Loucy (cell line): ENCODE results near the gene ALKBH3.

Experiments
- H2AFZ ChIP-seq: fragments of 200-600 bp; sonication (generic); 2 replicates; pipeline ENCODE4 v1.6.0; 2016; ENCODE audit warnings: antibody characterized with exemption, mild to moderate bottlenecking, low read length, moderate library complexity
- H3F3A ChIP-seq: fragments of 200-600 bp; 2 replicates; pipeline ENCODE4 v1.6.0; 2016; ENCODE audit warnings: antibody characterized with exemption, low read depth, mild to moderate bottlenecking
- H3K27me3 ChIP-seq: fragments of 200-600 bp; sonication (generic); 2 replicates; pipeline ENCODE4 v1.6.1; 2014; ENCODE audit warnings: low read length, mild to moderate bottlenecking; ENCODE audit not compliant: insufficient read depth, poor library complexity, severe bottlenecking
- H3K36me3 ChIP-seq: fragments of 200-600 bp; sonication (generic); 2 replicates; pipeline ENCODE4 v1.6.1; 2016; ENCODE audit warnings: low read length; ENCODE audit not compliant: insufficient read depth
- H3K4me1 ChIP-seq: fragments of 200-600 bp; sonication (generic); 2 replicates; pipeline ENCODE4 v1.5.1; 2014; ENCODE audit warnings: low read length, mild to moderate bottlenecking; ENCODE audit not compliant: insufficient read depth, poor library complexity, severe bottlenecking
- H3K4me2 ChIP-seq: fragments of 200-600 bp; sonication (generic); 2 replicates; pipeline ENCODE4 v1.6.0; 2014; ENCODE audit warnings: antibody characterized with exemption, low read length, low read depth, mild to moderate bottlenecking; ENCODE audit not compliant: poor library complexity, severe bottlenecking
- H3K4me3 ChIP-seq: fragments of 200-600 bp; sonication (generic); 2 replicates; pipeline ENCODE4 v1.5.1; 2014; ENCODE audit warnings: low read length, mild to moderate bottlenecking, mixed read lengths; ENCODE audit not compliant: poor library complexity, severe bottlenecking
- H3K79me2 ChIP-seq: fragments of 200-600 bp; sonication (generic); 2 replicates; pipeline ENCODE4 v1.6.1; 2014; ENCODE audit warnings: low read length; ENCODE audit not compliant: insufficient read depth
- H3K9ac ChIP-seq: fragments of 200-600 bp; sonication (generic); 2 replicates; pipeline ENCODE4 v1.6.0; 2014; ENCODE audit warnings: mild to moderate bottlenecking, low read depth, low read length, moderate library complexity; ENCODE audit not compliant: poor library complexity, severe bottlenecking
- H3K9me2 ChIP-seq: fragments of 200-600 bp; sonication (generic); replicated peaks from 2 replicates; pipeline ENCODE4 v1.6.1; 2016; ENCODE audit warnings: low read depth, low read length, mixed read lengths
- H3K9me3 ChIP-seq: fragments of 200-600 bp; sonication (generic); 2 replicates; pipeline ENCODE4 v1.6.1; 2014; ENCODE audit warnings: mild to moderate bottlenecking, antibody characterized with exemption, low read length, low read depth; ENCODE audit not compliant: insufficient read depth
- H4K20me1 ChIP-seq: fragments of 200-600 bp; sonication (generic); 2 replicates; pipeline ENCODE4 v1.6.0; 2014; ENCODE audit warnings: antibody characterized with exemption, low read length, mild to moderate bottlenecking; ENCODE audit not compliant: insufficient read depth, poor library complexity, severe bottlenecking
- EZH2phosphoT487 ChIP-seq: fragments of 200-600 bp; IDR thresholded peaks from 2 replicates; pipeline ENCODE4 v1.6.1; 2018; ENCODE audit warnings: antibody characterized with exemption, mild to moderate bottlenecking, moderate library complexity, borderline replicate concordance
- TF ChIP-seq, protein P1 (sequence below): fragments of 200-600 bp; sonication (generic); conservative IDR thresholded peaks from 2 replicates; pipeline ENCODE4 v1.5.1; 2014; ENCODE audit warnings: mild to moderate bottlenecking, antibody characterized with exemption, low read length

The ALKBH3 gene

DNA sequence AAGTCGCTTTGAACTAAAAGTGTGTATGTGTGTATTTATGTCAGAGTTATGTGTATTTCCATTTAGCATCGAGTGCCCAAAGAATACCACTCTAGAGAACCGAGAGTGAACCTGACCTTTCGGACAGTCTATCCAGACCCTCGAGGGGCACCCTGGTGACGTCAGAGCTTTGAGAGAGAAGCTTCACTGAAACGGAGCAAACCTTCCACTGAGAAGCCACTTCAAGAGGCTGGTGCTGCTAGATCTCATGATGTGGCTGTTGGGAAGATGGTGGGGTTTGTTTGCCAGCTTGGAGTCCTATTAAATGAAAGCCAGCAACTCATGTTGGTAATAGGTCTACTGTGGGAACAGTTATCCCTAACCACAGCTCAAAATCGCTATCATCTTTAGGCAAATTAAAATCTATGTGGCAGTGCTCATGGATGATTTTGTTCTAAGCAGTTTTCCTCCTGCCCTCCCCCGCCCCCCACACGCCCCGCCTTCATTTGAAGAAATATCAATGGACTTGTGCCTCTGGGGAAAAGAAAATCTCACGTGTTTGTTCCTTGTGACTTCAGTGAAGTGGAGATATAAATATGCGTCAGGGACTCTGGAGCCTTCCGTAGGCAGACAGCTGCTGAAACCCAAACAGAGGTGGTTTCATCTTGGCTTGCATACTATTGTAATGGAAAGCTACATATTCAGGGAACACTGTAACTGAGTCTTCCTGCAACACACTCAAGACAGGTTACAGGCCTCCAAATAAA is 39.4 kb downstream of the ALKBH3 start:
- peaks cover 56% of the 10 kb centered on the region; the same call in 1 of the 2 replicates for H3K36me3 ChIP-seq
- H3F3A ChIP-seq = no peaks in the 10 kb centered on the region
- no peak overlapping the region for H3K4me3 ChIP-seq
- no peak overlapping the region for H3K4me2 ChIP-seq
- H4K20me1 ChIP-seq = no peaks in the 10 kb centered on the region
- H3K27me3 ChIP-seq = no peaks in the 10 kb centered on the region
- TF ChIP-seq EZH2phosphoT487 = no peak
- TF ChIP-seq, protein P1, sequence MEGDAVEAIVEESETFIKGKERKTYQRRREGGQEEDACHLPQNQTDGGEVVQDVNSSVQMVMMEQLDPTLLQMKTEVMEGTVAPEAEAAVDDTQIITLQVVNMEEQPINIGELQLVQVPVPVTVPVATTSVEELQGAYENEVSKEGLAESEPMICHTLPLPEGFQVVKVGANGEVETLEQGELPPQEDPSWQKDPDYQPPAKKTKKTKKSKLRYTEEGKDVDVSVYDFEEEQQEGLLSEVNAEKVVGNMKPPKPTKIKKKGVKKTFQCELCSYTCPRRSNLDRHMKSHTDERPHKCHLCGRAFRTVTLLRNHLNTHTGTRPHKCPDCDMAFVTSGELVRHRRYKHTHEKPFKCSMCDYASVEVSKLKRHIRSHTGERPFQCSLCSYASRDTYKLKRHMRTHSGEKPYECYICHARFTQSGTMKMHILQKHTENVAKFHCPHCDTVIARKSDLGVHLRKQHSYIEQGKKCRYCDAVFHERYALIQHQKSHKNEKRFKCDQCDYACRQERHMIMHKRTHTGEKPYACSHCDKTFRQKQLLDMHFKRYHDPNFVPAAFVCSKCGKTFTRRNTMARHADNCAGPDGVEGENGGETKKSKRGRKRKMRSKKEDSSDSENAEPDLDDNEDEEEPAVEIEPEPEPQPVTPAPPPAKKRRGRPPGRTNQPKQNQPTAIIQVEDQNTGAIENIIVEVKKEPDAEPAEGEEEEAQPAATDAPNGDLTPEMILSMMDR = no peak
- no peaks in the 10 kb centered on the region for H3K9me3 ChIP-seq
- H3K4me1 ChIP-seq = no peaks in the 10 kb centered on the region
- no peaks in the 10 kb centered on the region for H3K9me2 ChIP-seq
- H3K79me2 ChIP-seq = no peaks in the 10 kb centered on the region
- no peak overlapping the region for H3K9ac ChIP-seq
- H2AFZ ChIP-seq = no peak overlapping the region

- Histone ChIP-seq H3K9me2 (no peaks in the 10 kb centered on the region), H2AFZ (no peak overlapping the region), H3K4me2 (no peak overlapping the region), H4K20me1 (no peaks in the 10 kb centered on the region), H3K4me1 (no peaks in the 10 kb centered on the region), H3K9ac (no peak overlapping the region), H3K4me3 (no peak overlapping the region), H3K9me3 (no peaks in the 10 kb centered on the region), H3K36me3 (peaks cover 56% of the 10 kb centered on the region; the same call in 1 of the 2 replicates), H3K27me3 (no peaks in the 10 kb centered on the region), H3F3A (no peaks in the 10 kb centered on the region), H3K79me2 (no peaks in the 10 kb centered on the region)
- no peak for TF ChIP-seq EZH2phosphoT487
- TF ChIP-seq, protein P1 = no peak
Observed at GRCh38 chr11:43920598-43921419, 40.2 kb downstream of the ALKBH3 start.

DNA sequence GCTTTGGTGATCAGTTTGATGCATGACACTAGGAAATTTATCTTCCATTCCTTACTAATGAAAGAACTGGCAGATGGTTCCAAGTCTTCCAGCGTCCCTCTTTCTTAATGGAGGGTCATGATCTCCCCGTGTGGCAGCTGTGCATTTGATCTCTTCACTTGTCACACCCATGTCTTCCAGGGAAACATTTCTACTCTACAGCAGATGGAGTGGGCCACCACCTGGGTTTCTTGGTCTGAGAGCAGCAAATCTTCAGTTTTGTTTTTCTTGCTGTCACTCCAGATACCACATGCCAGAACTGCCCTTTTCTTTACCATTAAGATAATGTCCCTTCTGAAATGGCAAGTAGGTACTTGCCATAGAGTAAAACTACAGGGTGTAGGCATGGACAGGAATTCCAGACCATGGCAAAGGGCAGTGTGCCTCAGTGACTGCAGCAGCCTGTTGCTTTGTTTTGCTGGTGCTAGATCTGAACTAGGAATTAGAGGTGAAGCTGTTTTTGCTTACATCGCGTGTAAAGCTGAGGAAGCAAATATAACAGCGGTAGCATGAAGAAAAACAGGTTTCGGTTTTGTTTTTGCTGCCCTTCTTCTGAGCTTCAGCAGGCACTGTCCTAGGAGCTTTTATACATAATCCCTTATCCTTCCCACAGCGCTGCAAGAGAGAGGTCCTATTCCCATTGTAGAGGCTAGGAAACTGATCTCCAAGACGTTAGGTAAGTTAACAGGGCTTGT is 41.1 kb downstream of the ALKBH3 start:
- TF ChIP-seq, protein P1 = no peak
- no peak for TF ChIP-seq EZH2phosphoT487
- Histone ChIP-seq H3K4me3 (no peak overlapping the region), H3K9me2 (no peaks in the 10 kb centered on the region), H3K79me2 (no peaks in the 10 kb centered on the region), H3K27me3 (no peaks in the 10 kb centered on the region), H3K4me2 (no peak overlapping the region), H3F3A (no peaks in the 10 kb centered on the region), H2AFZ (no peak overlapping the region), H4K20me1 (no peaks in the 10 kb centered on the region), H3K36me3 (peaks cover 51% of the 10 kb centered on the region; the same call in 1 of the 2 replicates), H3K9ac (no peak overlapping the region), H3K4me1 (no peaks in the 10 kb centered on the region), H3K9me3 (no peaks in the 10 kb centered on the region)
